ENCODE results near the gene NLRC3. TPM values are rescaled to one million over a fixed set of nuclear protein-coding genes. Genes with fewer than 3 reads are reported as not detected.

Gene NLRC3
- total RNA-seq, 2 experiments from 2014 or later: 95.4 to 97.8 TPM

GRCh38 chr16:3607634-3608033, 30.4 kb upstream of the NLRC3 start:
- CTCF ChIA-PET: interaction anchor here (1.2 kb wide), 1 partner anchor 47 kb away, joined by 3 read pairs; no protein-coding TSS in a partner anchor
- no peak for DNase-seq
- H3K4me1 Mint-ChIP-seq: peaks cover 30% of the 10 kb centered on the region
- H3K4me3 Mint-ChIP-seq: no peak overlapping the region
- H3K36me3 Mint-ChIP-seq (ENCODE audit: low read depth): peaks cover 38% of the 10 kb centered on the region
- H3K27ac Mint-ChIP-seq: no peak overlapping the region
- H3K27me3 Mint-ChIP-seq: no peaks in the 10 kb centered on the region
- no peaks in the 10 kb centered on the region for H3K9me3 Mint-ChIP-seq
- POLR2A ChIA-PET: no interaction called here

GRCh38 chr16:3607161-3607560, 30.0 kb upstream of the NLRC3 start:
- peaks cover 28% of the 10 kb centered on the region for H3K4me1 Mint-ChIP-seq
- ChIA-PET POLR2A (no interaction called here), CTCF (interaction anchor here (1.2 kb wide), 1 partner anchor 48 kb away, joined by 3 read pairs; no protein-coding TSS in a partner anchor)
- no peak for DNase-seq
- peaks cover 40% of the 10 kb centered on the region for H3K36me3 Mint-ChIP-seq (ENCODE audit: low read depth)
- H3K9me3 Mint-ChIP-seq: no peaks in the 10 kb centered on the region
- H3K27ac Mint-ChIP-seq: no peak overlapping the region
- H3K27me3 Mint-ChIP-seq: no peaks in the 10 kb centered on the region
- H3K4me3 Mint-ChIP-seq: no peak overlapping the region

DNA sequence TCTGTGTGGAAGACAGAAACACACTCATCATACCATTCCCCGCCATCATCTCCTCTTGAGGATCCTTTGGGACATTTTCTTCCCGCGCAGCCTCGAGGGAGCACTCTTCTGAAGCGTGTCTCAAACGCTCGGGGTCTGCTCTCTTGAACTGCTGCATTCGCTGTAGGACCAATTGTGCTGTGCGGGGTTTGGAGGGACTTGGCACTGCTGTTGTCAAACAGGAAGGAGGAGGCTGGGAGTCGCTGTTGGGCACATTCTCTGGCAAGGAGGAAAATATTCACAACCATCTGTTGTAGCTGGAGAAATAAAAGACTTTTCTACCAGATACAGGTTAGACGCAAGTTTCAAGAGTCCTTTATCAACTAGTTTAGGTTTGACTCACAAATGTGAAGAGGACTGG, 29.2 kb upstream of the NLRC3 start:
- Mint-ChIP-seq H3K36me3 (ENCODE audit: low read depth) (peaks cover 41% of the 10 kb centered on the region), H3K9me3 (no peaks in the 10 kb centered on the region), H3K4me1 (peaks cover 23% of the 10 kb centered on the region), H3K4me3 (no peak overlapping the region), H3K27ac (no peak overlapping the region), H3K27me3 (no peaks in the 10 kb centered on the region)
- ChIA-PET POLR2A (no interaction called here), CTCF (no interaction called here)
- DNase-seq: no peak

- Mint-ChIP-seq H3K27me3 (no peaks in the 10 kb centered on the region), H3K9me3 (no peaks in the 10 kb centered on the region), H3K4me1 (no peaks in the 10 kb centered on the region), H3K27ac (no peak overlapping the region), H3K36me3 (ENCODE audit: low read depth) (peaks cover 58% of the 10 kb centered on the region), H3K4me3 (no peak overlapping the region)
- ChIA-PET POLR2A (interaction anchor here (0.6 kb wide), 1 partner anchor 263 kb away, joined by 3 read pairs; no protein-coding TSS in a partner anchor), CTCF (no interaction called here)
- DNase-seq: no peak
These were observed 25.1 kb upstream of the NLRC3 start for GRCh38 chr16:3602320-3602653.

DNA sequence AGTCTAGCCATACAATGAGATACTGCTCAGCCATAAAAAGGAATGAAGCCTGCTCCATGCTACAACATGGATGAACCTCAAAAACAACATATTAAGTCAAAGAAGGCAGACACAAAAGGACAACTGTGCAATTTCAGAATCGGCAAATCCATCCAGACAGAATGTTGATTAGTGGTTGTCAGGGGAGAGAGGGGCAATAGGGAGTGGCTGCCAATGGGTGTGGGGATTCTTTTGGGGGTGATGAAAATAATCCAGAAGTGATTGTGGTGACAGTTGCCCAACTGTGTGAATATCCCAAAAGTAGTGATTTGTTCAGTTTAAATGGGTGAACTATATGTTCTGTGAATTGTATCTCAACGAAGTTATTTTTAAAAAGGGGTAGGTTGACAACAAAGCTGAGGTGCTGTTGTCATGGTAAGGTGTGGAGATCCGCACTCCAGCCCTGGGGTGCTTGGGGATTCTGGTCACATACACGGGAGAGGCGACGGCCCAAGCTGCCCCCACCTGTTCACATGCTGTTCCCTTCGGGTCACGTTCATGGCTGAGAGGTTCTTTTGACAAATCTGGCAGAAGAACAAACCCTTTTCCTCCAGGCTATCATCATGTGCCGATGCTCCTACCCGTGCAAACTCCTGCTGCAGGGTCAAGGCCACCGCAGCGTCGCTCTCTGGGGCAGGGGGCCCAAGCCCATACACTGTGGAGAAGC, 24.6 kb upstream of the NLRC3 start:
- Mint-ChIP-seq H3K4me1 (no peaks in the 10 kb centered on the region), H3K27me3 (no peaks in the 10 kb centered on the region)

GRCh38 chr16:3599922-3600321, 22.7 kb upstream of the NLRC3 start:
- no peaks in the 10 kb centered on the region for H3K9me3 Mint-ChIP-seq
- no peak for DNase-seq
- H3K4me3 Mint-ChIP-seq: no peak overlapping the region
- no peaks in the 10 kb centered on the region for H3K4me1 Mint-ChIP-seq
- POLR2A ChIA-PET: interaction anchor here (1.5 kb wide), 1 partner anchor 13 kb away, joined by 5 read pairs; no protein-coding TSS in a partner anchor
- peaks cover 56% of the 10 kb centered on the region for H3K36me3 Mint-ChIP-seq (ENCODE audit: low read depth)
- H3K27me3 Mint-ChIP-seq: no peaks in the 10 kb centered on the region
- CTCF ChIA-PET: no interaction called here
- no peak overlapping the region for H3K27ac Mint-ChIP-seq

More for the DNA sequence above, 24.6 kb upstream of the NLRC3 start:
- ChIA-PET POLR2A (interaction anchor here (0.6 kb wide), 1 partner anchor 263 kb away, joined by 3 read pairs; no protein-coding TSS in a partner anchor), CTCF (no interaction called here)
- no peak overlapping the region for H3K27ac Mint-ChIP-seq
- no peaks in the 10 kb centered on the region for H3K9me3 Mint-ChIP-seq
- no peak overlapping the region for H3K4me3 Mint-ChIP-seq
- H3K36me3 Mint-ChIP-seq (ENCODE audit: low read depth): peaks cover 59% of the 10 kb centered on the region
- no peak for DNase-seq

DNA sequence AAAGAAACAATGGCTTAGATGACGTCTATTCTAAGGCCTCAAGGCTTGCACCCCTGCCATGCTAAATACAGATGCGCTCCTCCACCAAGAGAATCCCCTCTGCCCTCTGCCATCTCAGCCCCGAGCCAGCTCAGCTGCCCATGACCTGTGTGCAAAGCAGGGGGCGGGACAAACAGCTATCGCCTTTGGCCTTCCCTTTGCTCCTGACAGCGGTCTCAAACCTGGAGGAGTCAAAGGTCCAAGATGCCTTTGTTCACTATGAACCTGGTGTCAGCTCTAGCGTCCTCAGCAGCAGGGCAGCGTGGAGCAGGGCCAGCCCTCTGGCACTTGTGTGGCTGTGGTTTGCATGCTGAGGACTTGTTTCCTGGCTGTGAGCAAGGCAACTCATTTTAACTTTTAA, 21.9 kb upstream of the NLRC3 start:
- no peak overlapping the region for H3K27ac Mint-ChIP-seq
- POLR2A ChIA-PET: interaction anchor here (1.5 kb wide), 1 partner anchor 13 kb away, joined by 5 read pairs; no protein-coding TSS in a partner anchor
- no peak for DNase-seq

DNA sequence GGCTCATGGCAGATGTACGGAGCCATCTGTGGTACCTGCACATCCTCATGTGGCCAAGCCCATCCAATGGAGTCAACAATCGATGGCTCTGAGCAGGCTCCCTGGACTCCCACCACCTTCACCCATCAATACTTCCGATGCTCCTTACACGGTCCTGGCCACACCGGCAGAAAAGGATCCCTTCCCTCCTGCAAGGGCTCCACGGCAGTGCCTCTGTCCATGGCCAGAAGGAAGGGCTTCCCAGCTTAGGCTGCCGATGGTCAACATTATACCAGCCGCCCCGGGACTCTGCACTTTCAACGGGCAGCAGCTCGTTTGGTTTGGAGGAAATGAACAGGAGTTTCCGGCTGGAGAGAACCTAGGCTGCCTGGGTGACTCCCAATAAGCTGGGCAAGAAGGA, 21.0 kb upstream of the NLRC3 start:
- H3K36me3 Mint-ChIP-seq (ENCODE audit: low read depth): peaks cover 47% of the 10 kb centered on the region
- ChIA-PET CTCF (no interaction called here), POLR2A (interaction anchor here (1.5 kb wide), 1 partner anchor 12 kb away, joined by 5 read pairs; no protein-coding TSS in a partner anchor)
- H3K4me1 Mint-ChIP-seq: no peaks in the 10 kb centered on the region
- no peak overlapping the region for H3K27ac Mint-ChIP-seq
- no peaks in the 10 kb centered on the region for H3K27me3 Mint-ChIP-seq
- no peaks in the 10 kb centered on the region for H3K9me3 Mint-ChIP-seq
- no peak for DNase-seq
- H3K4me3 Mint-ChIP-seq: no peak overlapping the region

More for the DNA sequence above, 21.9 kb upstream of the NLRC3 start:
- Mint-ChIP-seq H3K27me3 (no peaks in the 10 kb centered on the region), H3K4me3 (no peak overlapping the region), H3K9me3 (no peaks in the 10 kb centered on the region), H3K36me3 (ENCODE audit: low read depth) (peaks cover 53% of the 10 kb centered on the region), H3K4me1 (no peaks in the 10 kb centered on the region)
- CTCF ChIA-PET: no interaction called here

- DNase-seq: no peak
- H3K9me3 Mint-ChIP-seq: no peaks in the 10 kb centered on the region
- ChIA-PET CTCF (no interaction called here), POLR2A (no interaction called here)
- H3K4me3 Mint-ChIP-seq: no peak overlapping the region
- no peaks in the 10 kb centered on the region for H3K4me1 Mint-ChIP-seq
- peaks cover 43% of the 10 kb centered on the region for H3K36me3 Mint-ChIP-seq (ENCODE audit: low read depth)
- H3K27ac Mint-ChIP-seq: no peak overlapping the region
- H3K27me3 Mint-ChIP-seq: no peaks in the 10 kb centered on the region
These were observed 20.5 kb upstream of the NLRC3 start for GRCh38 chr16:3597676-3598075.

DNA sequence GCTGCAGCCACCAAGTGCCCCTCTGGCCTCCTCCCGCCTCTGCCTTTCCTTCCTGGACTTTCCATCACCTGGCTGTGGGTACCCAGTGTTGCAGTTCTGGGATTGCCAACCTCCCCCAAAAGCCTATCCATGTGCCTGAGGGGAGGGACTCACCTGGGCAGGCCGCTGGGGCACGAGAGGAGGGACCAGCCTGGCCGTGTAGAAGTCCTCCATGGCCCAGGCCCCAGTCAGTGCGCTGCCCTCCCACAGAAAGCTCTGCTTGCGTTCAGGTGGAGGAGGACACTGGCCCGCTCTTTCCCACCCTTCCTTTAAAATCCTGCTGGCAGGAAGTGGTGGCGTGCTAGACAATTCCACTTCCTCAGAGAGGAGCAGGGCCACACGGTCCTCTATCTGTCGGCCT, 20.0 kb upstream of the NLRC3 start:
- Mint-ChIP-seq H3K27me3 (no peaks in the 10 kb centered on the region), H3K4me1 (no peaks in the 10 kb centered on the region), H3K27ac (no peak overlapping the region), H3K4me3 (no peak overlapping the region), H3K9me3 (no peaks in the 10 kb centered on the region), H3K36me3 (ENCODE audit: low read depth) (peaks cover 42% of the 10 kb centered on the region)
- CTCF ChIA-PET: no interaction called here
- POLR2A ChIA-PET: no interaction called here
- DNase-seq: no peak

- peaks cover 34% of the 10 kb centered on the region for H3K36me3 Mint-ChIP-seq (ENCODE audit: low read depth)
- no peaks in the 10 kb centered on the region for H3K27me3 Mint-ChIP-seq
- H3K9me3 Mint-ChIP-seq: no peaks in the 10 kb centered on the region
- H3K4me3 Mint-ChIP-seq: no peak overlapping the region
- no peak overlapping the region for H3K27ac Mint-ChIP-seq
- H3K4me1 Mint-ChIP-seq: peaks cover under 1% of the 10 kb centered on the region
- DNase-seq: no peak
- ChIA-PET CTCF (no interaction called here), POLR2A (no interaction called here)
These were observed 19.1 kb upstream of the NLRC3 start for GRCh38 chr16:3596101-3596861.

- H3K27me3 Mint-ChIP-seq: no peaks in the 10 kb centered on the region
- peaks cover 3% of the 10 kb centered on the region for H3K4me1 Mint-ChIP-seq
- ChIA-PET POLR2A (no interaction called here), CTCF (no interaction called here)
- H3K36me3 Mint-ChIP-seq (ENCODE audit: low read depth): peaks cover 34% of the 10 kb centered on the region
- no peak for DNase-seq
- H3K4me3 Mint-ChIP-seq: no peak overlapping the region
- no peak overlapping the region for H3K27ac Mint-ChIP-seq
- no peaks in the 10 kb centered on the region for H3K9me3 Mint-ChIP-seq
These were observed 18.4 kb upstream of the NLRC3 start for GRCh38 chr16:3595521-3596021.

- no peaks in the 10 kb centered on the region for H3K9me3 Mint-ChIP-seq
- H3K4me3 Mint-ChIP-seq: no peak overlapping the region
- H3K4me1 Mint-ChIP-seq: peaks cover 3% of the 10 kb centered on the region
- ChIA-PET CTCF (no interaction called here), POLR2A (no interaction called here)
- H3K27me3 Mint-ChIP-seq: no peaks in the 10 kb centered on the region
- DNase-seq: no peak
- no peak overlapping the region for H3K27ac Mint-ChIP-seq
- peaks cover 35% of the 10 kb centered on the region for H3K36me3 Mint-ChIP-seq (ENCODE audit: low read depth)
These were observed 17.9 kb upstream of the NLRC3 start for GRCh38 chr16:3595110-3595486.
